NT2/D1 (cell line): ENCODE data around the gene ZDHHC7.

Experiments used
- DNase-seq: peaks from one replicate; pipeline ENCODE4 v3.0.0-alpha.2; 2011; ENCODE audit warnings: low read depth, low spot score
- H3K27me3 ChIP-seq: 2 replicates; pipeline ENCODE4 v1.6.0; 2011; ENCODE audit warnings: mild to moderate bottlenecking; ENCODE audit not compliant: insufficient read length, insufficient read depth
- H3K36me3 ChIP-seq: 2 replicates; pipeline ENCODE4 v1.6.1; 2011; ENCODE audit warnings: mild to moderate bottlenecking, low read length, mixed read lengths; ENCODE audit not compliant: insufficient read depth, insufficient read length
- H3K4me1 ChIP-seq: 2 replicates; pipeline ENCODE4 v1.5.1; 2011; ENCODE audit not compliant: insufficient read depth, insufficient read length
- H3K4me3 ChIP-seq: 2 replicates; pipeline ENCODE4 v1.5.1; 2011; ENCODE audit warnings: low read depth; ENCODE audit not compliant: insufficient read length
- H3K9ac ChIP-seq: 2 replicates; pipeline ENCODE4 v1.6.0; 2011; ENCODE audit warnings: low read depth; ENCODE audit not compliant: insufficient read length
- H3K9me3 ChIP-seq: 2 replicates; pipeline ENCODE4 v1.5.1; 2011; ENCODE audit warnings: mild to moderate bottlenecking, low read length; ENCODE audit not compliant: insufficient read depth
- SUZ12 ChIP-seq: IDR thresholded peaks from 2 replicates; pipeline ENCODE4 v1.6.1; 2011; ENCODE audit not compliant: insufficient read length, insufficient read depth; ENCODE audit errors: extremely low read depth
- YY1 ChIP-seq: IDR thresholded peaks from 2 replicates; pipeline ENCODE4 v1.6.1; 2011; ENCODE audit not compliant: insufficient read length, insufficient read depth
- ZNF274 ChIP-seq: IDR thresholded peaks from 2 replicates; pipeline ENCODE4 v1.6.1; 2011; ENCODE audit warnings: mild to moderate bottlenecking, low read depth, low read length

The ZDHHC7 gene

DNA sequence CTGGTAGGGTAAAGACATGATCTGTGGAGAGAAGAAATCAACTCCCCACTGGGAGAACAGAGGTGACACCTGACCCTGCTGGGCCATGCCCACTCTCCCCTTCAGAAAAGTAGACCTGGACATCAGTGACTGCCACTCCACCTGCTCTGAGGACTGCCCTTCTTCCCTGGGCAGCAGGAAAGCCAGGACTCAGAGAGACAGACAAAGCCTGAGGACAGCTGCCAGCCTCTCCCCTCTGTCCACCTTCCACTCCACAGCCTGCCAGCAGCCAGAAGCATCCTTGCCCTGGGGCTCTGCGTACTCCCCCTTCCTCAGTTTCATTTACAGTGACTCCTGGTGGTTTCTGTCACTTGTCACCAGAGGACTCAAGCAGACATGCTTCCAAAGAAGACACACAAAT, 24.5 kb downstream of the ZDHHC7 start:
- no peaks in the 10 kb centered on the region for H3K9me3 ChIP-seq
- DNase-seq, result no peak
- peaks cover 81% of the 10 kb centered on the region for H3K36me3 ChIP-seq
- TF ChIP-seq SUZ12 (no peak), YY1 (no peak), ZNF274 (no peak)
- no peaks in the 10 kb centered on the region for H3K27me3 ChIP-seq
- no peak overlapping the region for H3K4me3 ChIP-seq
- no peak overlapping the region for H3K9ac ChIP-seq
- peaks cover 21% of the 10 kb centered on the region for H3K4me1 ChIP-seq

DNA sequence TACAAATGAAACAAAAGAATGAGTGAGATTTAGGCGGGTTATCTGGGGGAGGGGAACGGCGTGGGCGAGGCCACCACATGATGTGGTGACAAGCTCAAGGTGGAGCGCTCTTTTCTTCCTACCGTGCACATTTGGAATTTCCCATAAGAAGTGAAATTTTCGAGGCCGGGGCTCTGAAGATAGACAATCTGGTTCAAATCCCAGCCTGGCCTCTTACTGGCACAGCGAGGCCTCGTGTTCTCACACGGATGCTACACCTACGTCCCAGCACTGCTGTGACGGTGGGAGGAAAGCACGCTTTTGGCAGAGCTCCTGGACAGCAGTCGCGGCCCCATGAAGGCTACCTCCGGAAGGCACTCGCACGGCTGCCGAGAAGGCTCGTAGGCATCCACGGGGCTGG, 25.2 kb downstream of the ZDHHC7 start:
- peaks cover 21% of the 10 kb centered on the region for H3K4me1 ChIP-seq
- no peaks in the 10 kb centered on the region for H3K27me3 ChIP-seq
- DNase-seq, result no peak
- no peak for TF ChIP-seq YY1
- TF ChIP-seq ZNF274, result no peak
- no peak for TF ChIP-seq SUZ12
- H3K4me3 ChIP-seq, result no peak overlapping the region
- H3K36me3 ChIP-seq, result peaks cover 84% of the 10 kb centered on the region
- no peaks in the 10 kb centered on the region for H3K9me3 ChIP-seq
- H3K9ac ChIP-seq, result no peak overlapping the region

DNA sequence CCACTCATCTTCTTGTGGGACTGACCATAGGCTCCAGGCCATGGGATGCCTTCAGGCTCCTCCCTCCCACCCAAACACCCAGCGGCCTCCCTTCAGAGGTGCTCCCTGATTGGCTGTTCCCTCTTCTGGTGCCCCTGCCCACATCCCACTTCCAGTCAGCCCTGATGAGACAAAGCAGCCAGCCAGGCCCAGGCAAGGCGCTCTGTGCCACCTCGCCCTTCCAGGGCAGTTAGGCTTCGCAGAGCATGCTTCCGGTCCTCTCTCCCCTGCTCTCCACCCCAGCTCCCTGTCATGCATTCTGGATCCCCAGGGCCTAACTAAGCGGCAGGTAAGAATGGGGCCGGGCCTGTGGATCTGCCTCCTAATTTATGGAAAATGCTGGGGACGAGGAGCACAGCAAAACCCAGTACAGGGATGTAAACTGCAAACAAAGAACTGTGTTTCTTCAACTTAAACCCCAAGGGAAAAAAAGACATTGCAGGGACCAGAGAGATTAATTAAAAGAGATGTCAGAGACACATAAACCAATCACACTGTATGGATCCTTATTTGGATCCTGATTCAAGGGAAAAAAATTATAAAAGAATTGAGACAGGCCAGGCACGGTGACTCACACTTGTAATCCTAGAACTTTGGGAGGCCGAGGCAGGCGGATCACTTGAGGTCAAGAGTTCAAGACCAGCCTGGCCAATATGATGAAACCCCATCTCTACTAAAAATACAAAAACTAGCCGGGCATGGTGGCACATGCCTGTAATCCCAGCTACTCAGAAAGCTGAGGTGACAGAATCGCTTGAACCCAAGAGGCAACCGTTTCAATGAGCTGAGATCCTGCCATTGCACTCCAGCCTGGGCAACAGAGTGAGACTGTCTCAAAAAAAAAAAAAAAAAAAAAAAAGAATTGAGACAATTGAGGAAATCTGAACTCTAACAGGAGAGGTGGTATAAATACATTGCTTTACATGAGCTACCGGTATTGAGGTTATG, 26.0 kb downstream of the ZDHHC7 start:
- TF ChIP-seq ZNF274, result no peak
- Histone ChIP-seq H3K27me3 (no peaks in the 10 kb centered on the region), H3K9me3 (no peaks in the 10 kb centered on the region), H3K4me1 (peaks cover 19% of the 10 kb centered on the region), H3K36me3 (peaks cover 84% of the 10 kb centered on the region), H3K4me3 (no peak overlapping the region), H3K9ac (no peak overlapping the region)
- no peak for DNase-seq

DNA sequence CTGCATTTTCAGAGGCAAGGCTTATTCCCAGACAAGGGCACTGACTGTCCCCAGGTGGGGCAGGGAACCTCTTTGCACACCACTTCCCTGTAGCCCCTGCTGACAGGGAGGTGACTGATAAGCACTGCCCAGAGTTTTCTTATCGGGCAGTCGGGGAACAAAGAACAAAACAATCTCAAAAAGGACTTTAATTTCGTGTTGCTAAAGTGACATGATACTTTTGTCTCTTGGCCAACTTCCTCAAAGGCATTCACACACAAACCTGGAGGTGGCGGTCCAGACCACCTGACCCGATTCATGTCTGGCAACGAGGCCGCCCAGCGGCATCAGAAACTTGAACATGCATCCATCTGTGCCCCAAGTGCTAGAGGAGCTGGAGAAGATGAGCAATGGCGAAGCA, 28.9 kb downstream of the ZDHHC7 start:
- H3K4me3 ChIP-seq, result no peak overlapping the region
- H3K9ac ChIP-seq, result no peak overlapping the region
- no peaks in the 10 kb centered on the region for H3K27me3 ChIP-seq
- no peak for DNase-seq
- H3K9me3 ChIP-seq, result no peaks in the 10 kb centered on the region
- H3K4me1 ChIP-seq, result peaks cover 7% of the 10 kb centered on the region
- no peak for TF ChIP-seq ZNF274
- H3K36me3 ChIP-seq, result peaks cover 81% of the 10 kb centered on the region

DNA sequence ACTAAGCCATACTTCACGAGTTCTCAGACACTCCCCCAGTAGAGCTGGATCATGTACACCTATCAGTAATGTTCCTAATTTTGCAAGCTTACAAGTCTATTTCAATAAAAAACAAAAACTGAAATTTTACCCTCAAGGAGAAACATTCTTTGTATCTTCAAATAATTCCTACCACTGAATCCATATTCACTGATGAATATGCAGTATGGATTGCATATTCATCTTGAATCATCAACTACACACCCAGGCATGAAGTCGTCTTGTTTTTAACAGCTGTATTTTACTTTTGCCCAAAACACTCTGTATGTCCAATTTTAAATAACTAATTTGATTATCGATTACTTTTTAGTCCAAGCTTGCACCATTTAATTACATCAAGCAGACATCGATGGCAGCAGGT, 31.8 kb downstream of the ZDHHC7 start:
- Histone ChIP-seq H3K27me3 (no peaks in the 10 kb centered on the region), H3K4me1 (no peaks in the 10 kb centered on the region), H3K4me3 (no peak overlapping the region), H3K36me3 (peaks cover 83% of the 10 kb centered on the region), H3K9ac (no peak overlapping the region), H3K9me3 (no peaks in the 10 kb centered on the region)
- no peak for DNase-seq
- no peak for TF ChIP-seq YY1
- no peak for TF ChIP-seq ZNF274
- no peak for TF ChIP-seq SUZ12

DNA sequence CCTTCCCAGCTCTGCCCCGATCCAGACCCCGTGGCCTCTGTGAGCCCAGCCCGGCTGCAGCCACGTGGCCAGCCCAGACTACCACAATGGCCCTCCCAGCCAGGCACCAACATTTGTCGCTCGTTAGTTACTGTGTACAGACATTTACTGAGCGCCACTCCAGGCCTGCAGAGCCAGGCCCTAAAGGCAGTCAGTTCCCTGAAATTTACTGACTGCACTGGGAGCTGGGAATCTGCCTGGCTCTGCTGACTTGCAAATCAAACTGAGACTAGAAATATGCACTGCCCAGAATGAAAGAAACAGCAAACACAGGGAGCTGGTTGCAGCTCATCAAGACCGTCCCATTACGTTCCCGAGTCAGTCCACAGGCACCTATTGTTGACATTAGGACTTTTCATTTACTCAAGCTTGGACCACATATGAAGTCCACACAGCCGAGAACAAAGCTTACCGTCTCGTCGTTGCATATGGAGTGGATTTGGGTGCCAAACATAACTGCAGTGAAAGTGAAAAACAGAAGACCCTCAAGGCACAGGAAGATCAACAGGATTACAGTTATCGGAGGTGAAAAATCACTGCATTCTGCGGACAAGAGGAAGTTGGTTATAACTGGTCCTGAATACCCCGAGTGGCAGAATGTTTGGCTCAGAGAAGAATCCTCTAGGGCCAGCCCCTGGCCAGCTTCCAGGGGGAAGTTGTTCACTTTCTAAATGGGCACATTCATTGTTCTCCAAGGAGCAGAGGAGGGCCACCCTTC, 34.5 kb downstream of the ZDHHC7 start:
- H3K9me3 ChIP-seq, result no peaks in the 10 kb centered on the region
- no peak for DNase-seq
- no peak overlapping the region for H3K4me3 ChIP-seq
- H3K27me3 ChIP-seq, result no peaks in the 10 kb centered on the region
- H3K4me1 ChIP-seq, result no peaks in the 10 kb centered on the region
- H3K36me3 ChIP-seq, result peaks cover 75% of the 10 kb centered on the region
- H3K9ac ChIP-seq, result peak overlapping the region; percentile 29
- TF ChIP-seq YY1, result no peak
- TF ChIP-seq ZNF274, result no peak
- TF ChIP-seq SUZ12, result no peak

DNA sequence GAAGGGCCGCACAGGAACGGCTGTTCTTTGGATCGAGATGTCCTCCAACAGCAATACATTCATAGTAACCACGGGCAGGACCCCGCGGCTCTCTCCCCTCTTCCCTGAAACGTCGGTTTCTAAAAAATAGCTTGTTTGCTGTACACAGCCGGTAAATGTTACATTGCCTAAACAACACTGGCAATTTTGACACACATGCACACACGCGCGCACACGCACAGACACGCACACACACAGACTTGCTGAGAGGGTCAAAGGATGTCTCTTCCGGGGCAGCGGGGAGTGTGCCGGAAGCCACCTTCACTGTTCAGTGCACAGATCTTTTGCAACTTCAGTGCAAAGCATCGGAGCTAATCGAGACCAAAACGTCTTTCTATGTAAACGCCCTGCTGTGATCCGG, 35.8 kb downstream of the ZDHHC7 start:
- TF ChIP-seq SUZ12 (no peak), ZNF274 (no peak), YY1 (no peak)
- H3K9ac ChIP-seq, result no peak overlapping the region
- H3K4me1 ChIP-seq, result peaks cover 2% of the 10 kb centered on the region
- no peaks in the 10 kb centered on the region for H3K27me3 ChIP-seq
- DNase-seq, result no peak
- no peaks in the 10 kb centered on the region for H3K9me3 ChIP-seq
- H3K36me3 ChIP-seq, result peaks cover 62% of the 10 kb centered on the region
- H3K4me3 ChIP-seq, result no peak overlapping the region
